Measurements from ENCODE around the gene CREBBP.

Gene CREBBP

DNA sequence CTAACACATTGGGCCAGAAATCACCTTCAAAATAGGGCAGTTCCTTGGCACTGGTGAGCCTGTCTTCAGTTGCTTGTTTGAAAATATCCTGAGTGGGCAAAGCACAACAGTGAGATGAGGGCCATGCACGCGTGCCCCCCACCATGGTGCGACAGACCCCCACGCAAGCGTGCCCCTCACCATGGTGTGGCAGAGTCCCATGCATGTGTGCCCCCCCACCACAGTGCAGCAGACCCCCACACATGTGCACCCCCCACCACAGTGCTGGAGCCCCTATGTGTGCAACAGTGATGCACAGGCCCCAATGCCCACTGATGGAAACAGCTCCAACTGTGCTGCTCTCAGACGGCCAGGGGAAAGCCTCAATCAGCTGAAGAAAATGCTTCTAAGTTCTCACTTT is 144.4 kb downstream of the CREBBP start:
- no peak for DNase-seq (ENCODE audit: low read depth, low spot score)

DNA sequence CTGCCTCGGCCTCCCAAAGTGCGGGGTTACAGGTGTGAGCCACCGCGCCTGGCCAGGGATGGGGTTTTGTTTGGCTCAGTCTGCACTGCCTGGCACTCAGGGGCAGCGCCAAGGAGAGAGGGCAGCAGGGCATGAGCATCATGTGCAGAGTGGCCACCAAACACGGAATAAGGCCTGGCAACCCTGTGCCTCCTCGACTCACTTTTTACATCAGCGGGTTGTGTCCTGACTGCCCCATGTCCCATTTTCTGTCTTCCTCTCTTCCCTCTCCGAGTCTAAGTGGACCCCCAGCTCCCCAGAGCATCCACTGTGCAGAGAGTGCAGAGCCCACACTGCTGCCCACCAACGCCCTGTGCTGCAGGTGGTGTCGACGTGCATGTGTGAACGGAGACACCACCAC is 145.0 kb downstream of the CREBBP start:
- no peak for DNase-seq (ENCODE audit: low read depth, low spot score)

DNA sequence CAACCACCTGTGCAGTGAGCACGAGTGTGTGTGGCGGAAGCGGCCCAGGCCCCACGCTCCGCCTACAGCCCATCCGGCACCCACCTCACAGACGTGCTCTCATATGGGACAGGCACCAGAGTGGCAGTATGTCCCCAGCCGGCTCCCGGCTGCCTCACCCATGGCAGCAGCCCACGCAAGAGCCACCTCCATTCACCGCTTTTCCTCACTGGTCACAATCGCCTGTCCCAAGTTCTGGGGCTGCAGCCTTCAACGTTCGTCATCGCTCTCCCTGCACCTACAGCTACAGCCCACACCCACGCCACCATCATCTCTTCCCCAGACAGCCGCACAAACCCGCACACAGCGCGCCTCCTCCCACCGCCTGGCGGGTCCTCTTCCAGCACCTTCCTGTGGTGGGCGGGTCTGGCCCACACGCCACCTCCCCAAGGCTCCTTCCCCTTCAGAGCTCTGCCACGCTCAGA is 145.7 kb downstream of the CREBBP start:
- no peak for DNase-seq (ENCODE audit: low read depth, low spot score)

DNA sequence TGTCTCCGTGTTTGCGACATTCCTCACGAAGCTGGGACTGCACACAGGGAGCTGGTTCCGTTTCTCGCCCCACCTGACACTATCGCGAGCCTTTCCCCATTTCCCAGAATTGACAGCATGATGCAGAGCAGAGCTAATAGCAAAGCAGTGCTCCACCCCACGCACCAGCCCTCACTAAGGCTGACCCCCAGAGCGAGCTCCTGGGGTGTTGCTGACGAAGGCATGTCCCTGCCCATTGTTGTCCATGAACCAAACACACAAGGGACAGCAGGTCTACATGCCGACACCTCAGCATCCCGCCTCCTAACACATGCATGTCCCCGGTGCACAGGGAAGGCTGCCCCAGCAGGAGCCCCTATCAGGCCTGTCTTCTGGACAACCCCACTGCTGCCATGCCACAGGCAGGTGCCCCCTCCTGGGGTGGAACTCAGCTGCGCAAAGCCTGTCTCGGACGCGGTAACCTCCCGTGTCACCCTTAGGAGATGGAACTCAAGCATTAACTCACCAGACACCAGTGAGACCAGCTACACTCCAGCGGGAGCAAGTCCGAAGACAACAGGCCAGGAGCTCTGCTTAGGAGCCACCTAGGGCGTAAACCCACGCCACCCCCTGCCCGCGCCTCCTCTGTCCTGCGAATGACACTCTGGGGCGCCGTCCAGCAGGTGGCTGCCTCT is 146.3 kb downstream of the CREBBP start:
- DNase-seq (ENCODE audit: low read depth, low spot score), result no peak

DNA sequence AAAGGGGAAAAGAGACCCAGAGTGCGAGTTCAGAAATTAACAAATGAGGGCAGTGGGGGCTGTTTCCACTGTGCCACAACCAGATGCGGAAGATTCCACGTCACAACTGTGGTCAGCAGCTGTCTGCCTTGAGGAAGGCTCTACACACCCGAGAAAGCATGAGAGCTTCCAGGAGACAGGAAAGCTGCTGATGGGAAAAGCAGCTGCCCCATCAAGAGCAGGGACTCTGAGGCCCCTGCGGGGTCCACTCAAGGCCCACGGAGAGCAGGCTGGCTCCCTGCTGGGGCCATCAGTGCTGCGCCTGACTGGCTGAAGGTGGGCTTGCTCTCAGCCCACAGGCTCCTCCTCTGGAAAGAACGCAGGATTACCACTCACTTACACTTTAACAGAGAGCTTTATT is 148.3 kb downstream of the CREBBP start:
- DNase-seq (ENCODE audit: low read depth, low spot score), result no peak

DNA sequence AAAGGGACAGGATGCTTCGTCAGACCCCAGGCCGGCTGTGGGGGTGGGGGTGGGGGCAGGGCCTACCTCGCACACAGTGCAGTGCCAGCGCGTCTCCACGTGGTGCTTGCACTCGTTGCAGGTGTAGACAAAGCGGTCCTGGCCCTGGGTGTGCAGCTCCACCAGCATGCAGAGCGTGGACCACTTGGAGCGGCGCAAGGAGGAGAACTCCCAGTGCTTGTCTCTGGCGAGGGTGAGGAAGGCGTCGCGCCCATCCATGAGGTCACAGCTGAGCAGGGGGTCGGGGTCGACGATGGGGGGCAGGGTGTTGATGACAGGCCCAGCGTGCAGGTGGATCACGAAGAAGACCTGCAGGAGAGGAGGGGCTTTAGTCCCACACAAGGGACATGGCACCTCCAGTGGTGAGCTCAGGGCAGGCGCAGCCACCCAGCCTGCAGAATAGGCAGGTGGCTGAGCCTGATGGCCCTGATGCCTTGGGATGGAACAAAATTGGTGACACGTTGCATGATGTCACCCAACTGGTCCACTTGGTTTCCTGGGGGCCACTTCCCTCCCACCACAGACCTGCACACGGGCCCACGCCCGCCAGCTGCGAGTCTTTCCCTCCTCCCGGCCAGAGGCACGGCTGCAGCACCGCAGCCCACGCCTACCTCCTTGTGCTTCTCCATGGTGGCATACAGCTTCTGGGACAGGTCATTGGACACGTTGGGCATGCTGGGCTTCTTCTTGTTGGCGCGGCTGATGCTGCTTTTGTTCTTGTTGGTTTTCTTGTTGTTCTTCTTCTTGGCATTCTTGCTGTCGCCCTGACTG is 149.2 kb downstream of the CREBBP start:
- no peak for DNase-seq (ENCODE audit: low read depth, low spot score)

DNA sequence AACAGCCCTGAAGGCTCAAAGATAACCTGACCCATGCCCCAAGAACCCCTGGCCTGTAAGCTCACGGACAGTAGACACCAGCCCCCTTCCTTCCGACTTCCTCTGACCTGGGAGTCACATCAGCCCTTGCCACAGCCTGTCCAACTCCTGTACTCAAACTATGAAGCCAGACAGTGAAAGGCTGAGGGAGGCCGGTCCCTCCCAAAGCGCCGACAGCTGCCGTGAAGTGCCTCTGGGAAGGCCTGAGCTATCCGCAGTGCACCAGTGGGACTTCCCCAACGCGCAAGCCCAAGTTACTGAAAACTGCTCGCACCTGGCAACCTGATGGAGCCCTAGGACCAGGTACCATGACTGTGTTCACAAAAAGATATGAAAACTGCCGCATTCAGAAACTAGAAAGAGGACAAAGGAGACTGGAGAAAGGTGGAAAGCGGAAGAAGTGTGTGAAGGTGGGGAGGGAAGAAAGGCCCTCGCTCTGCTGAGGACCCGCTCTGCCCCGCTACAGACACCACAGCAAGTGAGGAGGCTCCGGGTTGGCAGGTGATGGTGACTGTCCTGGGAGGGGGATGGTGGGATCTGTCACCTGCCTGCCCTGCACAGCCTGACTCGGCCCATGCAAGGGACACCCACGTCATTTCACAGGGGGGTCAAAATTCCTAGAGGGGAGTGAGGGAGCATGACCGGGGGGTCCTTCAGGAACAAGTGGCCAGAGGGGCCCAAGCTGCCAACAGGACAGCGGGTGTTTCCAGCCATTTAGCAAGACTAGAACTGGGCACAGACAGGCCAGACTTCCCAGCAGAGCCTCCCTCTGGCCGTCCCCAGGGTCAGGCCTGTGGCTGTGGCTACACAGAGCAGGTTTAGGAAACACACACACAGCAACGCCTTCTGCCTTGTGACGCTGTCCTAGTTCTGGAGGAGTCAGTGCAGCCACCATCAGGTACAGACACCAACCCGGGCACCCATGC is 150.1 kb downstream of the CREBBP start:
- no peak for DNase-seq (ENCODE audit: low read depth, low spot score)

DNA sequence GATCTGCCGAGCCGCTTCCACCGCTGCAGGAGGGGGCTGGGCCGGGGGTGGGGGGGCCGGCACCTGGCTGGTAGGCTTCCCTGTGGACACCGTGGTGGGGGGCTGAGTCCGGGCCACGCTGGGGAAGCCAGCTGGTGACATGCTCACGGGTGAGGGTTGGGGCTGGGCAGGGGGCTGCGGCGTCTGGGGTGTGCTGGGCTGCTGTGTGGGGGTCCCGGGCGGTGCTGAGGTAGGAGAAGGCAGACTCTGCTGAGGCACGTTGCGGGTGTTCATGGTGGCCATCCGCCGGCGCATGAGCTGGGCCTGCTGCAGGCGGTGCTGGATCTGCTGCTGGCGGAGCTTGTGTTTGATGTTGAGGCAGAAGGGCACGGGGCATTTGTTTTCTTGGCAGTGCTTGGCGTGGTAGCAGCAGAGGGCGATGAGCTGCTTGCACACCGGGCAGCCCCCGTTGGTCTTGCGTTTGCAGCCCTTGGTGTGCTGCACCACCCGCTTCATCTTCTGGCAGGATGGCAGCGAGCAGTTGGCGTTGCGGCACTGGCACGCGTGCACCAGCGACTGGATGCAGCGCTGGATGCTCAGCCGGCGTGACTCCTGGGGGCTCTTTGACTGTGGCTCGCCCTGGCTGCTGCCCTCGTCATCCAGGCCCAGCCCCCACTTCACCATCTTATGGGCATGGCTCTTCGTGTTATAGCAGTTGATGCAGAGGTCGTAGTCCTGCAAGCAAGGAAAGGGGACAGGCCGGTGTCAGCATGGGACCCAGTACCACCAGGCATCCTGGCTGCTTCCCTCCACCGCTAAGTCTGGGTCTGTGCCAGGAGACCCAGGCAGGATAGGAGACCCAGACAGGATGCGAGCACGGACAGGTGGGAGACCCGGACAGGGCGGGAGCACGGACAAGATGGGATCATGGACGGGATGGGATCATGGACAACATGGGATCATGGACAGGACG is 151.1 kb downstream of the CREBBP start:
- no peak for DNase-seq (ENCODE audit: low read depth, low spot score)

DNA sequence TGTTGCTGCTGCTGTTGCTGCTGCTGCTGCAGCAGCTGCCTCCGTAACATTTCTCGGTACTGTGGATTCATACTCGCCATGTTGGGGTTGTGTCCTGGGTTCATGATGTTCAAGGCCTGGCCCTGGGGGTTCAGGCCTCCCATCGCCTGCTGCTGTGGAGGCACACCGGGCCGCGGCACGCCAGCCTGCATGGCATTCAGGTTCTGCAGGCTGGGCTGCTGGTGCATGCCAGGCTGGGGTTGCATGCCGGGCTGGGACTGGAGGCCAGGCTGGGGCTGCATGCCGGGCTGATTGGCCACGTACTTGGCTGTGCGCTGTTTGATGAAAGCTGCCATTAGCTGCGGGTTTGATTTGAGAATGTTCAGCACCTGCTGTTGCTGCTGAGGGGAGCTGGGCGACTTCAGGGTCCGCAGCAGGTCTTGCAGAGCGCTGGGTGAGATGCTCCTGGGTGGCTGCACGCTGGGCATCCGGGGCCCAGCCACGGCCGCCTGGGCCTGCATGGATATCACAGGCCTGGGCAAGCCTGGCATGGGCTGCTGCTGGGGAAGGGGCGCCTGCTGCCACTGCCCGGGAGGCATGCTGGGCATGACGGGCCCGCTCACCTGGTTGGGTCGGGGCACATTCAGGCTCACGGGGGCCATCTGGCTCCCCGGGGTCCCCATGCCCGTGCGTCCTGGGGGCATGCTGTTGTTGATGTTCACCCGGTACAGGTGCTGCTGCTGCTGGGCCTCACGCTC is 151.9 kb downstream of the CREBBP start:
- DNase-seq (ENCODE audit: low read depth, low spot score), result no peak

DNA sequence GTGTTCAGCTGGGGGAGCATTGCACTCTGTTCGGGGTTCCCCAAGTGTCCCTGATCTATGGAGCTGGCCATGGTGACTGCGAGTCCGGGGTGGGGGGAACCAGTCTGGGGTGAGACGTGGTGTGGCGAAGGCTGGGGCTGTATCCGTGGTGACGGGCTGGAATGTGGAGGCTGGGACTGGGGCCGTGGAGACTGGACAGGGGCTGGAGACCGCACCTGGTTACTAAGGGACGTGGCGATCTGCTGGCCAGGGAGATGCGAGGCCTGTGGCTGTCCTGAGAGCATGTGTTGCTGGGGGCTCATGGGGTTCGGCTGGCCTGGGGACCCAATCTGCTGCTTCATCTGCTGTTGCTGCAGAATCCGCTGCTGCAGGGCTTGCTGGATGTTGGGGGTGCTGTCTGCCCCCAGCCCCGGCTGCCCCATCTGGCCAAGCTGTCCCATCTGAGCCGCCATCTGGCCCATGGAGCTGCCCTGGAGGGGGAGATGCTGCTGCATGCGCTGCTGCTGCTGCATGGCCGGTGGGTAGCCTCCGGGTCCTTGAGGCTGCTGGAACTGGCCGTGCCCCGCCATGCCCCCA is 152.6 kb downstream of the CREBBP start:
- no peak for DNase-seq (ENCODE audit: low read depth, low spot score)

DNA sequence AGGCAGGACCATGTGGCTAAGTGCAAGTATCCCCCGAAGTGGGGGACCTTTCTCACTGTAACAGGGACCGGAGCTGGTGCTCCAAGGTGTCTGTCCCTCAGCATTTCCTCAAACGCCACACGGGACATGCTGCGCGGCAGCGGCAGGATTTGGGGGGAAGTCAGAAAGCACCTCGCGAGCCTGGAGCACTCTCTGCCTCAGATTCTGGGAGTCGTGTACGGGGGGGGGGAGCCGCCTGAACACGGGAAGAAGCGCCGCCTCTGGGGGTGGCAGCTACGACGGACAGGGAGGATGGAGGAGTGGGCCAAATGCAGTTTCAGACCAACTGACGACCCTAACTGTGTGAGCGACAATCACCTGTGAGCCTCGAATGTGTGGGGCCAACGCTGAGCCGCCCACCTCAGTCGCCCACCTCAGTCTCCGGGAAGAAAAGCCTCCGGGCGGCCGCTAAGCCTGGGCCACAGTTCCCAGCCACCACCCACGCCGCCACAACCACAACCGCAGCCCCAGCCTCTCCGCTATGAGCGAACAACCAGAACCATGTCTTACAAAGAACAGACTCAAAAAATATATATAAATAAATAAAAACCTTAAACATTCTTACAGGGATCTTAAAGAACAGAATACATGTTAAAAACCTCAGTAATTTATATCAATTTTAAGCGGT is 154.4 kb downstream of the CREBBP start:
- DNase-seq (ENCODE audit: low read depth, low spot score), result no peak

DNA sequence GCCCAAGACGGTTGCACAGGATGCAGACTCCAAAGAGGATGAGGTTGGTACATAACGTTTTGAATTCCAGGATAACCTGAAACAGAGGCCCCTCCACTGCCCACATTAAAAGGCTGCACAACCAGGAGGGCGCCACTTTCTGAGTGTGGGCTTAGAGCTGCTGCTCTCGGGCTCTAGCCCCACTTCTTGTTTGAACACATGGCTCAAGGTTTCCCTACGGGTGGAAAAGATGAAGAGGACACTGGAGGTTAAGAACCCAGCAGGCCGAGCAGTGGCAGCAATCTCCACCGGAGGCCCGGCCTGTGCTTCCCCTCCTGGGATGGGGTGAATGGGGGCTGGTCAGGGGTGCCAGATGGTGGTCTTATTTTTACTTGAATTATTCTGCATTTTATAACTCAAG is 155.2 kb downstream of the CREBBP start:
- DNase-seq (ENCODE audit: low read depth, low spot score), result no peak

DNA sequence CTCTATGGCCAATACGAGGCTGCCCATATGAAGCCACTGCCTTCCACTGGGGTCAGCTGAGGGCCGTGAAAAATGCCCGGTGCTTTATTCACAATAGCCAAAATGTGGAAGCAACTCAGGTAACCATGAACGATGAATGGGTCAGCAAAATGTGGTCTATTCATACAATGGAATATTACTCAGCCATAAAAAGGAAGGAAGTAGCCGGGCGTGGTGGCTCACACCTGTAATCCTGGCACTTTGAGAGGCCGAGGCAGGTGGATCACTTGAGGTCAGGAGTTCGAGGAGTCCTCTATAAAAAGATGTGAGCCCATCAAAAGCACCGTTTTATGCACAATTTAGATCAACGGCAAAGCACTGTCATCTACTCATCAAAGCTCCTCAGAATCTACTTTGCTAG is 158.0 kb downstream of the CREBBP start:
- DNase-seq (ENCODE audit: low read depth, low spot score), result no peak

DNA sequence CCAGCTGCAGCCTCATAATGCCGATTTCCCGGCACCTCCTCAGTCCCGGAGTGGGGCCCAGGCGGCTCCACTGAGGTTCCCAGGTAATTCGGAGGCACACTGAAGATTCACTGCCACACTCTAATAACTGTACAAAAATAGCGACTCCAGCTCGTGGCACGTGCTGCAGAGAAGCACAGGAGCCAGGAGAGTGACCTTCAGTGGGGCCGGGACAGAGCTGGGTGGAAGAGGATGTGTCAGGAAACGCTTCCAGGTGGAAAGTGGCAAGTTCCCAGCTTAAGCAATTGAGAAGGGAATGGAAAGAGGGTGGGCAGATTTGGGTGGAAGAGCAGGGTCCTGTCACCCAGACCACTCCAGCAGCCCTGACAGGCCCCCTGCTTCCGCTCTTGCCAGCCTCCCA is 160.1 kb downstream of the CREBBP start:
- no peak for DNase-seq (ENCODE audit: low read depth, low spot score)

DNA sequence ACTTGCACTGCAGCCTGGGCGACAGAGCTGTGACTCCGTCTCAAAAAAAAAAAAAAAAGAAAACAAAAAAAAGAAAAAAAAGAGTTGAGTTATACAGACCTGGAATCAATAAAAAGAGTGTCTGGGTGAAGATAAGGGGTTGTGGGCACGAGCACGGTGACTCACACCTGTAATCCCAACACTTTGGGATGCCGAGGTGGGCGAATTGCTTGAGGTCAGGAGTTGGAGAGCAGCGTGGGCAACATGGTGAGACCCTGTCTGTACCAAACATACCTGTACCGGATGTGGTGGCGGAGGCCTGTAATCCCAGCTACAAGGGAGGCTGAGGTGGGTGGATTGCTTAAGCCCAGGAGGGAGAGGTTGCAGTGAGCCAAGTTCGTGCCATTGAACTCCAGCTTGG is 161.9 kb downstream of the CREBBP start:
- DNase-seq (ENCODE audit: low read depth, low spot score), result no peak

DNA sequence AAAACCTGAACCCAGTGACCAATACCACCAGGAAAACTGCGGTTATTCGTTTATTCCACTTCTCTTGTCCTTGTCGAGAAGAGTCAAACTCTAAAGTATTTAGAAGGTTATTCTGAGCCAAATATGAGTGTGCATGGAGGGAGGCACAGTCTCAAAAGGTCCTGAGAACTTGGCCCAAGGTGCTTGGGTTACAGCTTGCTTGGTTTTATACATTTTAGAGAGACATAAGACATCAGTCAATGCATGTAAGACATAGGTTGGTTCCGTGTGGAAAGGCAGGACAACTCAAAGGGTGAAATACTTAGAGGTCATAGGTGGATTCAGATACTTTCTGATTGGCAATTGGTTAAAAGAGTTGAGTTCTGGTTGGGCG is 162.5 kb downstream of the CREBBP start:
- no peak for DNase-seq (ENCODE audit: low read depth, low spot score)

DNA sequence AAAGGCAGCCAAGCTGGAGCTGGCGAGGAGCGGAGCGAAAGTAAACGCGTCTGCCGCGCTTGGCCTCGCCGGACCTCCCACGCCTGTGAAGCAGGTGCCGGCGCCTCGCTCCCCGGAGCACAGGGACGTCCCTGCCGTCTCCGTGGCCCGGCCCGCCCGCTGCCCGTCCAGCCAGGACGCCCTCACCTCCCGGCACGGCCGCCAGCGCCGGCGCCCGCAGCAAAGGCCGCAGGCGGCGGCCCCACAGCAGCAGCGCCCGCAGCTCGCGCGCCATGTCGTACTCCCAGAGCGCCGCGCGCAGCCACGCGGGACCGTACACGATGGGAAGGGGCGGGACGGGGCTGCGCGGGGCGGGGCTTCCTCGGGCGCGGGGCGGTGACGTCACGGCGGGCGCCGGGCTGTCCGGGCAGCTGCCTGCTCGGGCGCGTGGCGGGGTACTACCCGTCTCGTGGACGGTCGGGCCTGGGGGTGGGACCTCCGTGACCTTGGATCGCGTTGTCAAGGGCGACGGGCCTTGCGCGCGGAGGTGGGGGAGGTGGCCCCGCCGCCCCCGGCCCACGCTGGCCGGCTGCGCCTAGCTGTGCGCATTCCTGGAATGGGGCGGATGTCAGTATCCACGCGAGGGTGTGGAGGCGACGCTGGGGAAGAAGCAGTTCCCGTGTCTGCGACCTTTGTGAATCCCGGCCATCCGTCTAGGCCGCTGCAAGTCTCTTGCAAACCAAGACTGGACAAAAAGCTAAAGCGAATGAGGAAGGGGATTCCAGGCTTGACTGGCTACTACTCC is 163.1 kb downstream of the CREBBP start, which contains the start of gene TRAP1:
TSS of gene TRAP1 (minus strand) at position 290 of the 784 bp plus-strand sequence. CDS start at position 274, 16 bp downstream.
- peak; percentile 95 for DNase-seq (ENCODE audit: low read depth, low spot score)

DNA sequence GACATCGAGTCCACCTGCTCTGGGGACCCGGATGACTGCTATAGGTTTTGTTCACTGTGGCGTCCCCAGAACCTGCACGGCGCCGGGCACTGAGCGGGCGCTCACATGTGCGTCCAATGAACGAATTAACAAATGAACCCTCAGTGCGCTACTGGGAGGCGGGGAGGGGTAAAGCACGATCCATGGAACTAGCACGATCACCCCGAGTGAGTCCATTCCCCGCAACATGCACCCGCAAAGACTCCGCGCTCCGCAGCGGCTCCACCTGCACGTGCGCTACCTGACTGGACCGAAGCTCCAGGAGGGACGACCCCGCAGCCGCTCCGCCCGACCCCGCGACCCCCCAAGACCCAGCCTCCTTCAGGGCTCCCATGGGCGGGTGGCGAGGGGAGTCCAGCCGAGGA is 163.7 kb downstream of the CREBBP start:
- peak; percentile 33 for DNase-seq (ENCODE audit: low read depth, low spot score)

Measured in astrocyte of the hippocampus (primary cell).